ENCODE data around the gene ADISSP.

DNA sequence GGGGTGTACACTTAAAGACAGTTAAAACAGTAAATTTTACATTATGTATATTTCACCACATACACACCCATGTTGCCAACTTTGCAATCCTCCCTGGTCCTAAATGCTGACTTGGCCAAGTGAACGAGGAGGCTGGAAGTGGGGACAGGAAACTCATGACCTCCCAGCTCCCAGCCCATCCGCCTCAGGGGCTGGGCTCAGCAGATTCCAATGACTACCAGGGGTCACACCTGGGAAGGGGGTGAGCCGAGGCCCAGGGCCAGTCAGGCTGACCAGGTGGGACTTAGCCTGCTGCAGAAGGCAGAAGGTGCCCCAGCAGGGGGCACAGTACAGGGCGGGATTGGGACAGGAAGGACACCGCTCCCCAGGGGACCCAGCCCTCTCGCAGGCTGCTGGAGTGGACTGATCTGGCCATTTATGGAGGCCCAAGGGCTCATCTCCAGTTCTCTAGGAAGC is 57.5 kb downstream of the ADISSP start:
- TF ChIP-seq, protein P1, sequence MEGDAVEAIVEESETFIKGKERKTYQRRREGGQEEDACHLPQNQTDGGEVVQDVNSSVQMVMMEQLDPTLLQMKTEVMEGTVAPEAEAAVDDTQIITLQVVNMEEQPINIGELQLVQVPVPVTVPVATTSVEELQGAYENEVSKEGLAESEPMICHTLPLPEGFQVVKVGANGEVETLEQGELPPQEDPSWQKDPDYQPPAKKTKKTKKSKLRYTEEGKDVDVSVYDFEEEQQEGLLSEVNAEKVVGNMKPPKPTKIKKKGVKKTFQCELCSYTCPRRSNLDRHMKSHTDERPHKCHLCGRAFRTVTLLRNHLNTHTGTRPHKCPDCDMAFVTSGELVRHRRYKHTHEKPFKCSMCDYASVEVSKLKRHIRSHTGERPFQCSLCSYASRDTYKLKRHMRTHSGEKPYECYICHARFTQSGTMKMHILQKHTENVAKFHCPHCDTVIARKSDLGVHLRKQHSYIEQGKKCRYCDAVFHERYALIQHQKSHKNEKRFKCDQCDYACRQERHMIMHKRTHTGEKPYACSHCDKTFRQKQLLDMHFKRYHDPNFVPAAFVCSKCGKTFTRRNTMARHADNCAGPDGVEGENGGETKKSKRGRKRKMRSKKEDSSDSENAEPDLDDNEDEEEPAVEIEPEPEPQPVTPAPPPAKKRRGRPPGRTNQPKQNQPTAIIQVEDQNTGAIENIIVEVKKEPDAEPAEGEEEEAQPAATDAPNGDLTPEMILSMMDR (IDR thresholded peaks at IDR 0.05; ENCODE audit: low read length): no peak
- no peak for TF ChIP-seq EZH2 (IDR thresholded peaks at IDR 0.05; ENCODE audit: borderline replicate concordance, low read length)

Data from OCI-LY1 (cell line).